HG02840 (cell line): ENCODE data around the gene SUCNR1.
"Not testable (repeated sequence)": the region's sequence is repeated elsewhere in the genome, so short reads cannot be mapped to it uniquely, and the experiment has no call there.

ENCODE experiments used
- ATAC-seq: cut with Tn5 transposase; IDR thresholded peaks from one replicate; pipeline ENCODE4 v1.9.1; 2021; ENCODE audit warnings: mild to moderate bottlenecking, moderate library complexity, moderate number of reproducible peaks; ENCODE audit not compliant: unreplicated experiment, low FRiP score

Gene SUCNR1

GRCh38 chr3:151869181-151869580 is 4.3 kb upstream of the SUCNR1 start:
- ATAC-seq, result no peak

DNA sequence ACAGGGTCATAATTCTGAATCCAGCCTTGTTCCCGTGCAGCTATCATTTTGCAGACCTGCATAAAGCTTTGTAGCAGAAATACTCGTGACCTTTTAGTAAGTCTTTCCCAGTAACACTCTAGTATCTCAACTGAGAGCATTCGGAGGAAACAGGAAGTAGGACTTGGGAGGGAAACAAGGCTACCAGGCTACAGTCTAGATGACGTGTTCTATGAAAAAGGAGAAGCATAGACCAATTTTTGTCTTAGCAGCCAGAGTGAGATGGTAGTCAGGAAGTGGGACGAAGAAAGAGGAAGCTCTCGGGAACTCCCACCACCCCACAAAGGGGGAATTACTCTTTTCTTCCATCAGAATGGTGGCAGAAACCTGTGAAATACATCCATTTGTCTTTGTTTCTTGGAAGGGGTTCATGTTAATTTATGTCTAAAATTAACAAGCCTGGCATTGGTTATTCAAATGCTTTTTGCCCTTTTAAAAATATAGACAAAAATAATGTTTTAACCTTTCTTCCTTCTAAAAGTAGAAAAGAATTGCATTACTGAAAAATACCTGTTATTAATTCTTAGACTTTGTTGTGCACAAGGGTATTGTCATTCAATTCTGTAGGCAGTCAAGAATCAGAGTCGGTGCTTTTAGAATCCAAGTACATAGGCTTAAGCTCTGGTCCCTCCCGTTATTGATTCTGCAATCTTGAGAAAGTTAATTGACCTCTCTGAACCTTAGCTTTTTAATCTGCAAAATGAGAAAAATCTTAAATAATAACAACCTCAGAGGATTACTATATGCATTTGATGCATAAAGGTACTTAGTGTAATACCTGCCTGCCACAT is 1.6 kb upstream of the SUCNR1 start:
- peak; percentile 55 for ATAC-seq

- ATAC-seq, result not testable (repeated sequence)
Measured at GRCh38 chr3:151874079-151874478, 636 bp downstream of the SUCNR1 start.

GRCh38 chr3:151875759-151876158 is 2.3 kb downstream of the SUCNR1 start:
- peak; percentile 68 for ATAC-seq

- no peak for ATAC-seq
Measured at GRCh38 chr3:151877269-151877668, 3.8 kb downstream of the SUCNR1 start.

DNA sequence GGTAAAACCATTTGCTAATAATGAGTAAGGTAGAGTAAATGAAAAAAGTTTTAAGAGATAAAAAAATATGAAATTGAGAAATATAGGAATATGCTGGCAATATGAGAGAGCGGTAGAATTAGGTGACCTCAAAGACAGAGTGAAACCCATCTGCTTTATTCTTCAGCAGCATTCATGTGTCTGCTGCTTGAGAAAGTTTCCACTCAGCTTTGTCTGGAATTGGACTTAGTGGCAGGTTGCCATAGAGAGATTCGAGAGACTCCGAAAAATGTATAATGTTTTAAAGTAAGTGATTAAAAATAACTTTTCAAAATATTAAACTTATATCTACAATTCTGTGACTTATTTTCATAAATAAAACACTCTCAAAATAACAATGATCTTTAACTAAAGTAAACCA is 5.0 kb downstream of the SUCNR1 start:
- no peak for ATAC-seq

DNA sequence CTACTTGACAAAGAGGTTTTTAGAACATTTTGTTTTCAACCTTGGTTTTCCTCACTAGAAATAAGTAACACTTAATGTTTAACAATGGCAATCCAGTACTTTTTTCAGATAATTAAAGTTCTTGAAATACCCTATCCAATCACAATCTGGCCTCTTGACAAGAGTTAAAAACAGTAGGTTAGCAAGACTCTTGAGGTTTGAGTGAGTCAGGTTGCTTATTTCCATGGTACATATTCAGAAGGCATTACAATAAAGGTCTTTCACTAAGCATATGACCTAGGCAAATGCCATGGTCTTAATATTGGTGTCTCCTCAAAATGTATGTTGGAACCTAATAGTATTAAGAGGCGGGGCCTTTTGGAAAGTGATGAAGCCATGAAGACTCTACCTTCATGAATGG is 5.6 kb downstream of the SUCNR1 start:
- no peak for ATAC-seq

- no peak for ATAC-seq
Measured at GRCh38 chr3:151879679-151880415, 6.4 kb downstream of the SUCNR1 start.

DNA sequence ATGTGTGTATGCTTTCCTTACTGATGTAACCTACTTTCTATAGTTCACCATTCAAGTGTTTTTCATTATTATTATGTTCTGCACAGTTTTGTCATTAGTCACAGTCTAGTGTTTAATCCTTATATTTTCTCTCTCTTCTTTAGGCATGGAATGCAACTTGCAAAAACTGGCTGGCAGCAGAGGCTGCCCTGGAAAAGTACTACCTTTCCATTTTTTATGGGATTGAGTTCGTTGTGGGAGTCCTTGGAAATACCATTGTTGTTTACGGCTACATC is 6.9 kb downstream of the SUCNR1 start:
- no peak for ATAC-seq

DNA sequence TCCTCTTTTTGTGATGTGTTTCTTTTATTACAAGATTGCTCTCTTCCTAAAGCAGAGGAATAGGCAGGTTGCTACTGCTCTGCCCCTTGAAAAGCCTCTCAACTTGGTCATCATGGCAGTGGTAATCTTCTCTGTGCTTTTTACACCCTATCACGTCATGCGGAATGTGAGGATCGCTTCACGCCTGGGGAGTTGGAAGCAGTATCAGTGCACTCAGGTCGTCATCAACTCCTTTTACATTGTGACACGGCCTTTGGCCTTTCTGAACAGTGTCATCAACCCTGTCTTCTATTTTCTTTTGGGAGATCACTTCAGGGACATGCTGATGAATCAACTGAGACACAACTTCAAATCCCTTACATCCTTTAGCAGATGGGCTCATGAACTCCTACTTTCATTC is 7.7 kb downstream of the SUCNR1 start:
- ATAC-seq, result no peak

DNA sequence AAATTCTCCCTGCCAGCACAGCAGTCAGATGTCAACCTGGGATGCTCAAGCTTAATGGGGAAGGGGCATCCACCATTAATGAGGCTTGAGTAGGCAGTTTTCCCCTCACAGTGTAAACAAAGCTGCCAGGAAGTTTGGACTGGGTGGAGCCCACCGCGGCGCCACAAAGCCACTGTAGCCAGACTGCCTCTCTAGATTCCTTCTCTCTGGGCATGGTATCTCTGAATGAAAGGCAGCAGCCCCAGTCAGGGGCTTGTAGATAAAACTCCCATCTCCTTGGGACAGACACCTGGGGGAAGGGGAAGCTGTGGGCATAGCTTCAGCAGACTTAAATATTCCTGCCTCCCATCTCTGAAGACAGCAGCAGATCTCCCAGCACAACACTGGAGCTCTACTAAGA is 12.0 kb downstream of the SUCNR1 start:
- ATAC-seq, result not testable (repeated sequence)

DNA sequence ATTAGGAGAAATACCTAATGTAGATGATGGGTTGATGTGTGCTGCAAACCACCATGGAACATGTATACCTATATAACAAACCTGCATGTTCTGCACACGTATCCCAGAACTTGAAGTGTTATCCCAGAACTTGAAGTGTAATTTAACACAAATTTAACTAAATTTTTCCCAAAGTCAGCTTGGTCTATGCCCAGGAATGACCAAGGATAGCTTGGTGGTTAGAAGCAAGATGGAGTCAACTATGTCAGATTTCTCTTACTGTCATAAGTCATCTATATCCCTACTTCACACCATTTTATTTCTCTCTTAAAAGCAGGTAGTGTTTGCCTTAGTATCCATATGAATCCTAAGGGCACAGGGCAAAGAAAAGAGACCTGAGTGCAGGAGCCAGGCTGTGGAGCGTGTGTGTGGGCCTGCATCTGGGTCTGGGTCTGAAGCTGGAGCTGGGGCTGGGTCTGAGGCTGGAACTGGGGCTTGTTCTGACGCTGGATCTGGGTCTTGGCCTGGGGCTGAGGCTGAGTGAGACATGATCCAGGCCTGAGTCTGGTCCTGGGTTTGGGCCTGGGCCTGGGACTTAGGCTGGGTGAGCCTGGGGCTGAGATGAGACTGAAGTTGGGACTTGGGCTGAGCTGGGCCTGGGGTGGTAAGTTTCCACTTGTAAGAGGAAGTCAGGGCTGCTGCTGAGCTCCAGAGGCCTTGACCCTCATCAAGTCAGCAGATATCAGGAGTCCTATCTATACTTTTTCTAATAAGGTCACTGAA is 14.2 kb downstream of the SUCNR1 start:
- not testable (repeated sequence) for ATAC-seq

DNA sequence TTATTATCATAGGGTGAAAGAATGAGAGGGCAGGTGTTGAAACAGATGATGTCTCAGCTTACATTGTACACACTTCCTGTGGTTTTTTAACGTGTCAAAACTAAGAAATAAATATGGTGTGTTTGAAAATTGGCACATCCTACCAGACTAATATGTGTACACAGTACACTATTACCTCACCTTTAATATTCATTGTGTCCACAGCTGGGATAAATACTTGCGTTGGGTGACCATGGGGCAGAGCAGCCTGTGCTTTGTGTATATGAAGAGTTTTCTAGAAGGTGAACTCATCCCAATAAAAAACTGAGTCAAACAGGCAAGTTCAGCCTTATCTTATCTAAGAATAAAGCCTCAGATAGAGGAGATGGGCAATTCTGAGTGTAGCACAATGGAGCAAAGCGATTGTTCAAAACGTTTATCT is 17.3 kb downstream of the SUCNR1 start:
- peak; percentile 71 for ATAC-seq

DNA sequence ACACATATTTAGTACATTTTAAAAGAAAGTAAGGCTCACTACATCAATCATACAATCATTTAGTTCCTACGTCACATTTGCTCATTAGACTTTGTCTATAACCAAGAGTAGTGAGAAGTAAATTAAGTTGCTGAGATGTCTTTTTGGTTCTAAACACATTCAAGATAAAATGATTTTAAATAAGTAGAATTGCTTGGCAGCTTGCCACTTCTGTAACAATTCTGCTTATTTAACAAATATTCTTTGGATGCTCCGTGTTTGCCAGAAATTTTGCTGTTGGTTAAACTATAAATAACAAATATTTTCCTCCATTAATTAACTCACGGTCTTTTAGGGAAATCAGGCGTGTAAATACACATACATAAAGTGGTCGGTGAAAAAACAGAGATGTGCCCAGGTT is 18.3 kb downstream of the SUCNR1 start:
- ATAC-seq, result no peak

DNA sequence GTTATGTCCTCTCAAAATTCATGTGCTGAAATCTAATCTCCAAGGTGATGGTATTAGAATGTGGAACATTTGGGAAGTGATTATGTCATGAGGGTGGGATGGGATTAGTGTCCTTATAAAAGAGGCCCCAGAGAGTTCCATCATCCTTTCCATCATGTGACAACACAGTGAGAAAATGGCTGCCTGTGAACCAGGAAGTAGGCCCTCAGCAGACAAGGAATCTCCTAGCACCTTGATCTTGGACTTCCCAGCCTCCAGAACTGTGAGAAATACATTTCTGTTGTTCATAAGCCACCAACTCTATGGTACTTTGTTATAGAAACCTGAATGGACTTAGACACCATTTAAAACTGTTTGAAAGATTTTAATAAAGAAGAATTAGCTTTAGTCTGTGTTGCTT is 20.8 kb downstream of the SUCNR1 start:
- ATAC-seq, result no peak

- no peak for ATAC-seq
Measured at GRCh38 chr3:151895478-151896241, 22.2 kb downstream of the SUCNR1 start.

DNA sequence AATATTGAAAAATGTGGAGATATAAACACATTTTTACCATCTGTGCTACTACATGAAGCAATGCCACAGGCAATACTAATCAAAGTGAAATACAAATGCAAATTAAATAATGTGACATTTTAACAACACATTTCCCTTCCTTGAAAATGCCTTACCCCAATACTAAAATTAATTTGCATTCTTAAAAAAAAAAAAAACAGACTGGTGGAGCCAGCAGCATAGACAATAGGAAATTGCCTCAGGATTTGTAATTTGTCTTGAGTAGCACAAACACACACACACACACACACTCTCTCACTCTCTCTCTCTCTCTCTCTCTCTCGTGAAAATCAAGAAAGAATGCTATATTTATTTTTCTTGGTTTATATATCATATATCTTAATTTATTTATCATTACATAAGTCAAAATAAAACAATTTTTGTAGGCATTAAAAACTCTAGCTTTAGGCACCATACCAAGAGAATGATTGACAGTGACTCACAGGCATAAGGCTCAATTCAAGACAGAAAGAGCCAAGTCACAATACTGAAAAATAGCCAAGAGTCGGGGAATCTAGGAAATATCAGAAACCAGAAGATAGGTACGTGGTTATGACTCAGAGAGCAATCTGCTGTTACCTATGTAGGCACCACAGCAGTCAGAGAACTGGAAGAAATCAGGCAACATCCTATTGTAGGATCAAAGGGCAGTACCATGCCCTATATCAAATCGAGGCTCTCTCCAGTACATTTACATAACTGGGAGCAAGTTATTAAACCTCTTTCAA is 23.0 kb downstream of the SUCNR1 start:
- no peak for ATAC-seq

DNA sequence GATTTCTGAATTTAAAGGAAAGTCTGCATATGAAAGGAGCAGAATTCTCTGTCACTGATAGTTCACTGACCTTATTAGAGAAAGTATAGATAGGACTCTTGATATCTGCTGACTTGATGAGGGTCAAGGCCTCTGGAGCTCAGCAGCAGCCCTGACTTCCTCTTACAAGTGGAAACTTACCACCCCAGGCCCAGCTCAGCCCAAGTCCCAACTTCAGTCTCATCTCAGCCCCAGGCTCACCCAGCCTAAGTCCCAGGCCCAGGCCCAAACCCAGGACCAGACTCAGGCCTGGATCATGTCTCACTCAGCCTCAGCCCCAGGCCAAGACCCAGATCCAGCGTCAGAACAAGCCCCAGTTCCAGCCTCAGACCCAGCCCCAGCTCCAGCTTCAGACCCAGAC is 24.7 kb downstream of the SUCNR1 start:
- not testable (repeated sequence) for ATAC-seq

DNA sequence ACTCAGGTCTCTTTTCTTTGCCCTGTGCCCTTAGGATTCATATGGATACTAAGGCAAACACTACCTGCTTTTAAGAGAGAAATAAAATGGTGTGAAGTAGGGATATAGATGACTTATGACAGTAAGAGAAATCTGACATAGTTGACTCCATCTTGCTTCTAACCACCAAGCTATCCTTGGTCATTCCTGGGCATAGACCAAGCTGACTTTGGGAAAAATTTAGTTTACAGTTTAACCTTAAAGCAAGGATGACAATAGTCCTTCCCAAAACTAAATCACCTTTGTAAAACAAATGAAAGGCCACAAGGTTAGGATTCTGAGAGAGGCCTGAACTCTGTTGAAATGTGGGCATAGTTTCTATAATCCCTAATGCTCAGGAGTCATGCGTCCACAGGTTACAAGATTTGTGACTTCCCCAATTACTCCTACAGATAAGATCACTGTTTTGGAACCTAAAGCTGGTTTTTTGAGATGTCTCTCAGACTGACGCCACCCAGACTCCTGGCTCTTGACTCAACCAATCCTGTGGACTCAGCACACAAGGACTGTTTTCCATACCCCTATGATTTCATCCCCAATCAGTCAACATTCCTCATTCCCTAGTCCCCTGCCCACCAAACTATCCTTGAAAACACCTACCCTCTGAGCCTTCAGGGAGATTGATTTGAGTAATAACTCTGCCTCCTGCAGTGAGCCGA is 25.3 kb downstream of the SUCNR1 start:
- not testable (repeated sequence) for ATAC-seq
